Mucosa of stomach (tissue), 1 donor: ENCODE measurements around the gene APPBP2.
"Not testable (repeated sequence)": the region's sequence is repeated elsewhere in the genome, so short reads cannot be mapped to it uniquely, and the experiment has no call there.

ENCODE experiments used
- H3K27me3 ChIP-seq: one replicate; pipeline ENCODE4 v1.7.0; 2013; ENCODE audit warnings: mild to moderate bottlenecking, low read length; ENCODE audit not compliant: control insufficient read depth, insufficient read depth
- H3K36me3 ChIP-seq: one replicate; pipeline ENCODE4 v1.7.0; 2013; ENCODE audit warnings: low read length; ENCODE audit not compliant: control insufficient read depth, insufficient read depth
- H3K4me1 ChIP-seq: one replicate; pipeline ENCODE4 v1.7.0; 2013; ENCODE audit warnings: mild to moderate bottlenecking, low read length; ENCODE audit not compliant: control insufficient read depth, insufficient read depth
- H3K4me3 ChIP-seq: one replicate; pipeline ENCODE4 v1.7.0; 2013; ENCODE audit warnings: low read length
- H3K9ac ChIP-seq: one replicate; pipeline ENCODE4 v1.7.0; 2013; ENCODE audit warnings: mild to moderate bottlenecking, low read length, moderate library complexity
- H3K9me3 ChIP-seq: one replicate; pipeline ENCODE4 v1.7.0; 2013; ENCODE audit warnings: mild to moderate bottlenecking, low read length, moderate library complexity; ENCODE audit not compliant: control insufficient read depth
- donor health status: Pancreatic carcinoma.

The APPBP2 gene

GRCh38 chr17:60552255-60552654, 26.2 kb upstream of the APPBP2 start:
- H3K4me1 ChIP-seq, H3K36me3 ChIP-seq, H3K4me3 ChIP-seq, H3K27me3 ChIP-seq, H3K9me3 ChIP-seq, H3K9ac ChIP-seq: not testable (repeated sequence)

DNA sequence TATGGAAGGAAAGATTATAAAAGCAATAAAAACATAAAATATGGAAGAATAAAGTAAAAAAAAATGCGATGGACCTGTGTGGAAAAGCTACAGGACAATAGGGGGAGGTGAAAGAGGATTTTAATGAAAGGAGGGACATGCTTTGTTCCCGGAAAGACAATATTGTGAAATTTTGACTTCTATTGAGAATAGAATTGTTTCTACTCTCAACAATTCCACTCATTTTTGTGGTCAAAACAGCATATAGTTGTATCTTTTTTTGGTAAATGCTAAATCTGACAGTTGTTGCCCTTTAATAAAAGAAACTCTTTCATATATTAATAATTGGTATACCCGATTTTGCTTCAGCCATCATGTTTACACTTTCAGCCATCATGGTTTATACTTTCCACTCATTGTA, 22.9 kb upstream of the APPBP2 start:
- H3K4me3 ChIP-seq = no peak overlapping the region
- H3K9ac ChIP-seq = no peak overlapping the region
- no peaks in the 10 kb centered on the region for H3K27me3 ChIP-seq
- H3K36me3 ChIP-seq = no peaks in the 10 kb centered on the region
- no peaks in the 10 kb centered on the region for H3K9me3 ChIP-seq
- no peaks in the 10 kb centered on the region for H3K4me1 ChIP-seq

DNA sequence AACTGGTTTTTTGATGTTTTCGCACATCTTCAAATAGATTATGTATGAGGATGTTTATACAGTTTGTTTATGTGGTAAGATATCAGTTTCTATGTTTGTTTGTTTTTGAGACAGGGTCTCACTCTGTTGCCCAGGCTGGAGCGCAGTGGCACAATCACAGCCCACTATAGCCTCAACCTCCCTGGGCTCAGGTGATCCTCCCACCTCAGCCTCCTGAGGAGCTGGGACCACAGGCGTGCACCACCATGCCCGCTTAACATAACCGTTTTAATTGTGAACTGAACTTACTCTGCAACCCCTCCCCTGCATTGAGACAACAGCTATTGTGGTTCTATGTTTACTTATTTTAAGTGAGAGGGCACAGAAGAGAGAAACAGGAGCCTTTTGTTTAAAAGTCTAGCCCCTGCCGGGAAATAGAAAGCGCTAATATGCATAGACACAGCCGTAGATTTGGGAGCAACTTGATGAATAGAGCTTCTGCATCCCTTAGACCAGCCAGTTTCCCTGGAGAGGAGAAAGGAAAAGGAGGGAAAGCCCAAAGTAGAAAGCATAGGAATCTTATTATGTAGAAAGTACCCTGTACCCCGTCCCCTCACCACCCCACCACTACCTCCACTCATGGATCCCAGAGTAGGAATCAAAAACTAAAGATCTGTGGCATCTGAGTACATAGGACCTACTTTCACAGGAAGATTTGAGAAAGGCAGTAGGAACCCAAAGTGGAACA, 19.6 kb upstream of the APPBP2 start:
- Histone ChIP-seq H3K9me3 (no peaks in the 10 kb centered on the region), H3K27me3 (no peaks in the 10 kb centered on the region), H3K4me3 (no peak overlapping the region), H3K36me3 (no peaks in the 10 kb centered on the region), H3K9ac (no peak overlapping the region), H3K4me1 (no peaks in the 10 kb centered on the region)

DNA sequence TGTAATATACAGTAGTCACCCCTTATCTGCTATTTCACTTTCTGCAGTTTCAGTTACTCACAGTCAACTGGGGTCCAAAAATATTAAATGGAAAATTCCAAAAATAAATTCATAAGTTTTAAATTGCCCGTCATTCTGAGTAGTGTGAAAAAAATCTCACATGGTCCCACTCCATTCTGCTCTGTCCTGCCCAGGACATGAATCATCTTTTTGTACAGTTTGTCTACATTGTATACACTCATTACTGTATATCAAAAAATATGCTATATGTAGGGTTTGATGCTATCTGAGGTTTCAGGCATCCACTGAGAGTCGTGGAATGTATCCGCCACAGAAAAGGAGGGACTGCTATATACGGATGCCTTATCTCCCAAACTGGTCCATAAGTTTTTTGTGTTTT, 16.0 kb upstream of the APPBP2 start:
- H3K4me3 ChIP-seq = no peak overlapping the region
- no peak overlapping the region for H3K9ac ChIP-seq
- no peaks in the 10 kb centered on the region for H3K36me3 ChIP-seq
- no peaks in the 10 kb centered on the region for H3K4me1 ChIP-seq
- no peaks in the 10 kb centered on the region for H3K27me3 ChIP-seq
- H3K9me3 ChIP-seq = no peaks in the 10 kb centered on the region

DNA sequence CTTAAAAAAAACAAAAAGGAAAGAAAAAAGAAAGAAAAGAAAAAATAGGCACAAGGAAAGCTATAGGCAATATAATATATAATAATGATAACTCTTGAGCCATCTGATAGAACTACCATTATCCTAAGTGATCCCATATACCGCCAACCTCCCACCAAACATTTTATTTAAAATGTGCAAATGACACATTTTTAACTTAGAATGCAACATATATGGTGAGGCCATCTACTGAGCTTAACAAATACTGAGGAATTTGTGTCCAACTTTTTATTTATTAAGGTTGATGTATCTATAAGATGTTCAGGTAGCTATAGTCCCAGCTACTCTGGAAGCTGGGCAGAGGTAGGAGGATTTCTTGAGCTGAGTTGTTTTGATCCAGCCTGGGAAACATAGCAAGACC, 14.4 kb upstream of the APPBP2 start:
- H3K27me3 ChIP-seq = no peaks in the 10 kb centered on the region
- no peak overlapping the region for H3K9ac ChIP-seq
- no peaks in the 10 kb centered on the region for H3K36me3 ChIP-seq
- no peak overlapping the region for H3K4me3 ChIP-seq
- no peaks in the 10 kb centered on the region for H3K4me1 ChIP-seq
- no peaks in the 10 kb centered on the region for H3K9me3 ChIP-seq

- H3K4me1 ChIP-seq = peaks cover 6% of the 10 kb centered on the region
- no peak overlapping the region for H3K9ac ChIP-seq
- no peaks in the 10 kb centered on the region for H3K9me3 ChIP-seq
- no peak overlapping the region for H3K4me3 ChIP-seq
- no peaks in the 10 kb centered on the region for H3K36me3 ChIP-seq
- no peaks in the 10 kb centered on the region for H3K27me3 ChIP-seq
Observed at GRCh38 chr17:60539807-60540206, 13.8 kb upstream of the APPBP2 start.

DNA sequence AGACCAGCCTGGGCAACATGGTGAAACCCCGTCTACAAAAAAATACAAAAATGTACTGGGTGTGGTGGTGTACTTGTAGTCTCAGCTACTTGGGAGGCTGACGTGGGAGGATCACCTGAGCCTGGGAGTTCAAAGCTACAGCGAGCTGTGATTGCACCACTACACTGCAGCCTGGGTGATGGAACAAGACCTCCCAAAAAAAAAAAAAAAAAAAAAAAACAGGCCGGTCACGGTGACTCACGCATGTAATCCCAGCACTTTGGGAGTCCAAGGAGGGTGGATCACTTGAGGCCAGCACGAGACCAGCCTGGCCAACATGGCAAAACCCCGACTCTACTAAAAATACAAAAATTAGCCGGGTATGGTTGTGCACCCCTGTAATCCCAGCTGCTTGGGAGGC, 12.7 kb upstream of the APPBP2 start:
- H3K27me3 ChIP-seq = no peaks in the 10 kb centered on the region
- H3K4me1 ChIP-seq = peaks cover 6% of the 10 kb centered on the region
- H3K4me3 ChIP-seq = no peak overlapping the region
- no peak overlapping the region for H3K9ac ChIP-seq
- H3K36me3 ChIP-seq = no peaks in the 10 kb centered on the region
- no peaks in the 10 kb centered on the region for H3K9me3 ChIP-seq

DNA sequence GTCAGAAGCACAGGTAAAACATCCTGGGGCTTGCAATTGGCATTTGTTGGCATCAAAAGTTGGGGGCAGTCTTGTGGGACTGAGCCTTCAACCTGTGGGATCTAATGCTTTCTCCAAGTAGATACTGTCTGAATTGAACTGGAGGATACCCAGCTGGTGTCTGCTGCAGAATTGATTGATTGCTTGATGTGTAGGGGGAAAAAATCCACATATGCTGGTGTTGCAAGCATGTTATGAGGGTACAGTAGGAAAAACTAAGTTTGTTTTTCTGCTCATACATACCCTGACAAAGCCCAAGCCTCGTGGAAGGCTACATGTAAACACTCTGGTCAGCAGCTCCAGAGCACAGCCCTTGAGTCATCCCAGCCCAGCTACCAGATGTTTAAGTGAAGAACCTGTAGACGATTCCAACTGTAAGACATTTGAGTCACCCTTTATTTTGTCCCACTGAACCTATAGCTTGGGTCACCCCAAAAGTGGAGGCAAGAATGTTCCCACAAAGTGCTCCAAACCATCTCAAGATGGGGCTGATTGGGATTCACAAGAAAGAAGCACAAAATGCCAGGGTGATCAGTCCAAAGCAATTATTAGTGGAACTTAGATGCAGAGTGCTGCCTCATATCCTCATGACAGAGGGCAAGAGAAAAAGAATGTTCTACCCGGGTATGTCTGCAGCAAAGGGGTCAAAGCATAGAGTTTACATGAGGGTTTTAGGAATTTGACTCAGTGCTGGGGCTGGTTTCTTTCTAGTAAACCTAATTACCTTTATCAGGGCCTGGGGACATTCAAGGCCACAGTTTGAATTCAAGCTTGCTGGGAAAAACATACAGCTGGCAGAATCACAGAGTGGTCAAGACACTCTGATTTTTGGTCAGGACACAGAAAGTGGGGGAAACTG, 9.6 kb upstream of the APPBP2 start:
- Histone ChIP-seq H3K36me3 (no peaks in the 10 kb centered on the region), H3K4me1 (peaks cover 6% of the 10 kb centered on the region), H3K9me3 (no peaks in the 10 kb centered on the region), H3K4me3 (no peak overlapping the region), H3K9ac (no peak overlapping the region), H3K27me3 (no peaks in the 10 kb centered on the region)

DNA sequence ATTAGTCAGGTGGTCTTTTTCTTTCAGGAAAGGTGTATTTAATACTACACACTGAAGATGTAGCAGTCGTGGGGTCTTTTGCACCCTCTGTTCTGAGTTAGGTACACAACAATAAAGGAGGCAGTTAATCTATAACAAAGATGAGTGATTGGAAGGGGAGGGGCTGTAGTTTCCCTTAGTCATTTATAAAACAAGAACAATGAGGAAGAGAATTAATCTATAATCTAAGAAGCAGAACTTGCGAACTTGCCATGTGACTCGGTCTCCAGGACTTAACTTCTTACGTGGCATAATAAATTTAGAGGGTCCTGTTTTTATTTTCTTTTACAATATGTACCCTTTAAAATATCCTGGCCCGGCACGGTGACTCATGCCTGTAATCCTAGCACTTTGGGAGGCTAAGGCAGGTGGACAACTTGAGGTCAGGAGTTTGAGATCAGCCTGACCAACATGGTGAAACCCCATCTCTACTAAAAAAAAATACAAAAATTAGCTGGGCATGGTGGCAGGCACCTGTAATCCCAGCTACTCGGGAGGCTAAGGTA, 8.6 kb upstream of the APPBP2 start:
- no peak overlapping the region for H3K4me3 ChIP-seq
- H3K9me3 ChIP-seq = no peaks in the 10 kb centered on the region
- no peaks in the 10 kb centered on the region for H3K36me3 ChIP-seq
- H3K4me1 ChIP-seq = peaks cover 6% of the 10 kb centered on the region
- no peak overlapping the region for H3K9ac ChIP-seq
- no peaks in the 10 kb centered on the region for H3K27me3 ChIP-seq

DNA sequence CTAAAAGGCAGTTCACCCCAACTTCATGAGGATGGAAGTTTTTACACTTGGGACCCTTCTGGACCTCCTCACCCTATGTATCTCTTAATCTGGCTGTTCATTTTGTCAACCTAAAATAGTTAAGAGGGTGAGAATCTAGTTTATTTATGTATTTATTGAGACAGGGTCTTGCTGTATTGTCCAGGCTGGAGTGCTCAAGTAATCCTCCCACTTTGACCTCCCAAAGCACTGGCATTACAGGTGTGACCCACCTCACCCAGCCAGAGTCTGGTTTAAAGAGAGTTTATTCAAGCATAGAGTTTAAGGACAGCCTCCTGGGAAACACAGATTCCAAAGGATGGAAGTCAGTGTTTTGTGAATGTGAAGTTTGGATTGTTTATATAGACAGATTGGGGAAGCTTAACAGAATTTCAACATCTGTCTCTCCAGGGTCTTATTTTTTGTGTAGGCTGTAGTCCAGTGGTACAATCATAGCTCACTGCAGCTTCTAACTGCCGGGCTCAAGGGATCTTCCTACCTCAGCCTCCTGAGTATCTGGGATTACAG, 8.0 kb upstream of the APPBP2 start:
- no peaks in the 10 kb centered on the region for H3K9me3 ChIP-seq
- H3K9ac ChIP-seq = no peak overlapping the region
- peaks cover 6% of the 10 kb centered on the region for H3K4me1 ChIP-seq
- no peaks in the 10 kb centered on the region for H3K27me3 ChIP-seq
- no peak overlapping the region for H3K4me3 ChIP-seq
- no peaks in the 10 kb centered on the region for H3K36me3 ChIP-seq

- Histone ChIP-seq H3K27me3 (no peaks in the 10 kb centered on the region), H3K4me1 (peaks cover 6% of the 10 kb centered on the region), H3K4me3 (no peak overlapping the region), H3K9me3 (no peaks in the 10 kb centered on the region), H3K9ac (no peak overlapping the region), H3K36me3 (no peaks in the 10 kb centered on the region)
Observed at GRCh38 chr17:60529806-60530205, 3.8 kb upstream of the APPBP2 start.

- Histone ChIP-seq H3K4me1 (peaks cover 5% of the 10 kb centered on the region), H3K9me3 (no peaks in the 10 kb centered on the region), H3K36me3 (no peaks in the 10 kb centered on the region), H3K27me3 (no peaks in the 10 kb centered on the region), H3K4me3 (no peak overlapping the region), H3K9ac (no peak overlapping the region)
Observed at GRCh38 chr17:60528828-60529227, 2.8 kb upstream of the APPBP2 start.
